SK-N-SH (cell line): ENCODE data around the gene GALNT17. TPM values are rescaled to one million over a fixed set of nuclear protein-coding genes. Genes with fewer than 3 reads are reported as not detected.

Experiments
- CTCF ChIA-PET: fragments of 300-600, 350-600 bp; formaldehyde crosslinking; extraction: SDS; loops from one replicate; lab custom pipeline; 2021; lab: Yijun Ruan, JAX
- POLR2A ChIA-PET: fragments of 350-600 bp; sonication (Branson Sonifier 250); formaldehyde crosslinking; extraction: SDS; loops from one replicate; lab custom pipeline; 2020; ENCODE audit warnings: antibody characterized with exemption, inconsistent platforms; lab: Yijun Ruan, JAX
- DNase-seq: peaks from one replicate; pipeline ENCODE4 v3.0.0; 2012
- H2AFZ ChIP-seq: fragments of 200-600 bp; sonication (generic); 2 replicates; pipeline ENCODE4 v1.8.1; 2016; ENCODE audit warnings: antibody characterized with exemption, mild to moderate bottlenecking, low read depth
- H3F3A ChIP-seq: fragments of 200-600 bp; sonication (generic); replicated peaks from 2 replicates; pipeline ENCODE3; 2016; ENCODE audit warnings: antibody characterized with exemption, mild to moderate bottlenecking; ENCODE audit not compliant: insufficient read depth
- H3K27ac ChIP-seq, 2 experiments: fragments of 200-500 bp in 1 of 2; fragments of 200-600 bp in 1 of 2; sonication (Bioruptor generic) in 1 of 2; sonication (generic), shearing (Covaris generic) in 1 of 2; 2 replicates each; pipeline versions ENCODE4 v1.5.1 to v1.6.1; 2014 to 2016; ENCODE audit warnings: low read depth in 2 of 2, inconsistent platforms in 1 of 2, low read length in 1 of 2, mild to moderate bottlenecking in 1 of 2, mixed read lengths in 1 of 2
- H3K27me3 ChIP-seq: fragments of 200-600 bp; sonication (generic), shearing (Covaris generic); 2 replicates; pipeline ENCODE4 v1.6.1; 2016; ENCODE audit warnings: mixed run types; ENCODE audit not compliant: insufficient read depth
- H3K36me3 ChIP-seq, 2 experiments: fragments of 200-500 bp in 1 of 2; fragments of 200-600 bp in 1 of 2; sonication (Bioruptor generic) in 1 of 2; sonication (generic) in 1 of 2; replicated peaks in 1 of 2; 2 replicates each; pipeline versions ENCODE3 to v1.5.1; 2014 to 2016; ENCODE audit warnings: low read length in 1 of 2, mild to moderate bottlenecking in 1 of 2; ENCODE audit not compliant: insufficient read depth in 2 of 2, control insufficient read depth in 1 of 2
- H3K4me1 ChIP-seq, 2 experiments: fragments of 200-500 bp in 1 of 2; fragments of 200-600 bp in 1 of 2; sonication (Bioruptor generic) in 1 of 2; sonication (generic), shearing (Covaris generic) in 1 of 2; 2 replicates each; pipeline versions ENCODE4 v1.5.1 to v1.6.1; 2014 to 2016; ENCODE audit warnings: low read depth in 1 of 2, low read length in 1 of 2, mixed run types in 1 of 2; ENCODE audit not compliant: insufficient read depth in 2 of 2, control insufficient read depth in 1 of 2
- H3K4me2 ChIP-seq: fragments of 200-600 bp; sonication (generic), shearing (Covaris generic); 2 replicates; pipeline ENCODE4 v1.6.1; 2017; ENCODE audit warnings: mixed run types
- H3K4me3 ChIP-seq, 2 experiments: fragments of 200-500 bp in 1 of 2; fragments of 200-600 bp in 1 of 2; sonication (Bioruptor generic) in 1 of 2; sonication (generic), shearing (Covaris generic) in 1 of 2; 2 replicates each; pipeline versions ENCODE4 v1.5.1 to v1.8.1; 2014 to 2016; ENCODE audit warnings: low read depth in 2 of 2, inconsistent platforms in 1 of 2, low read length in 1 of 2, mild to moderate bottlenecking in 1 of 2, mixed read lengths in 1 of 2, moderate library complexity in 1 of 2
- H3K79me2 ChIP-seq: fragments of 200-600 bp; sonication (generic); 2 replicates; pipeline ENCODE4 v1.8.1; 2017; ENCODE audit warnings: mild to moderate bottlenecking; ENCODE audit not compliant: insufficient read depth
- H3K9ac ChIP-seq: fragments of 200-600 bp; sonication (generic); 2 replicates; pipeline ENCODE4 v1.6.1; 2017; ENCODE audit warnings: mixed run types
- H3K9me2 ChIP-seq: fragments of 200-600 bp; sonication (generic); 2 replicates; pipeline ENCODE4 v1.6.1; 2017; ENCODE audit warnings: mixed run types
- H3K9me3 ChIP-seq: fragments of 200-600 bp; sonication (generic); 2 replicates; pipeline ENCODE4 v1.6.1; 2017; ENCODE audit warnings: mixed run types, mild to moderate bottlenecking, moderate library complexity
- H4K20me1 ChIP-seq: fragments of 200-600 bp; sonication (generic); 2 replicates; pipeline ENCODE4 v1.6.1; 2017; ENCODE audit warnings: mild to moderate bottlenecking, mixed run types; ENCODE audit not compliant: insufficient read depth
- CHD2 ChIP-seq: fragments of 150-350 bp; IDR thresholded peaks from 2 replicates; pipeline ENCODE4 v1.6.1; 2018; ENCODE audit warnings: low read length; ENCODE audit not compliant: partially characterized antibody
- EP300 ChIP-seq, 2 experiments: IDR thresholded peaks; 2 replicates each; pipeline versions ENCODE4 v1.4.0 to v1.6.1; 2012; ENCODE audit warnings: borderline replicate concordance in 1 of 2, low read depth in 1 of 2, low read length in 1 of 2
- FOXJ3 ChIP-seq: sonication (generic); formaldehyde crosslinking; IDR thresholded peaks from 2 replicates; pipeline ENCODE4 v1.5.1; 2020; ENCODE audit warnings: mild to moderate bottlenecking, missing genetic modification reagents
- MEF2A ChIP-seq: IDR thresholded peaks from 2 replicates; pipeline ENCODE4 v1.4.0; 2012; ENCODE audit warnings: low read depth, borderline replicate concordance
- NRF1 ChIP-seq: IDR thresholded peaks from 2 replicates; pipeline ENCODE4 v1.6.1; 2012; ENCODE audit warnings: low read depth, mild to moderate bottlenecking, low read length
- POLR2AphosphoS5 ChIP-seq: IDR thresholded peaks from 2 replicates; pipeline ENCODE4 v1.6.1; 2012; ENCODE audit warnings: low read depth, low read length
- RCOR1 ChIP-seq: fragments of 150-350 bp; IDR thresholded peaks from 2 replicates; pipeline ENCODE4 v1.6.1; 2017; ENCODE audit warnings: antibody characterized with exemption, low read length
- RFX5 ChIP-seq: IDR thresholded peaks from 2 replicates; pipeline ENCODE4 v1.6.1; 2012; ENCODE audit warnings: mild to moderate bottlenecking, improper control_type of control experiment, low read length
- RXRA ChIP-seq: IDR thresholded peaks from 2 replicates; pipeline ENCODE4 v1.4.0; 2012; ENCODE audit warnings: low read depth, mild to moderate bottlenecking, borderline replicate concordance
- TAF1 ChIP-seq: IDR thresholded peaks from 2 replicates; pipeline ENCODE4 v1.6.1; 2012; ENCODE audit warnings: low read depth, mild to moderate bottlenecking, low read length, moderate library complexity, borderline replicate concordance
- WGBS: methylation state at CpG from one replicate; pipeline ENCODE4 v1.1.6; 2017; ENCODE audit warnings: low lambda C conversion rate; 5-methylcytosine and 5-hydroxymethylcytosine counted together
- polyA plus RNA-seq, 3 experiments: library from polyadenylated mRNA; depleted of rRNA; stranded (reverse); fragments of >200 nt; gene quantifications; 2 replicates each; pipeline ENCODE4 v1.2.3, GENCODE V29; 2012
- TF ChIP-seq, protein P1 (sequence below): IDR thresholded peaks from 2 replicates; pipeline ENCODE4 v1.4.0; 2012; ENCODE audit warnings: low read depth, borderline replicate concordance
- TF ChIP-seq, protein P2 (sequence below): IDR thresholded peaks from 2 replicates; pipeline ENCODE4 v1.6.1; 2012; ENCODE audit warnings: mild to moderate bottlenecking, low read depth, low read length, moderate library complexity
- TF ChIP-seq, protein P3 (sequence below): fragments of 150-350 bp; IDR thresholded peaks from 2 replicates; pipeline ENCODE4 v1.6.1; 2016; ENCODE audit warnings: mild to moderate bottlenecking, low read depth, low read length

Gene GALNT17
- polyA plus RNA-seq, 1 of the 3 experiments (the other 2 are of a cell fraction) = not detected

DNA sequence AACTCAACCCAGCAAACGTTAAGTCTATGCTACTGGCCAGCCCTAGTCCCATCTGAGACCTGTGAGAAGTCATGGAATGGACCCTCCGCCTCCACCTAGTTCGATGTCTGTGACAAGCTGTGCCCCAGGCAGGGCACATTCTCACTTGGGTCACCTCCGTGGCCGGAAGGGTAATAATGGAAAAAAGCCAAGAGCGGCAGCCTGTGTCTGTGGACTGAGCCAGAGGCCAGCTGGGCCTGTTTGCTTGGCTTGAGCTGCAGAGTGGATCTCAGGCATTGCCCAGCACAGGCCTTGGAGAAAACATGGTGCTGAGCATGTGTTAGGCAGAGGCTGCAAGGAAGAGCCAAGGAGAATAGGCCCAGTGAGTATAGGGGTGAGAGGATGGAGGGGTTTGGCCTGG lies 97.8 kb downstream of the GALNT17 start:
- 2% methylated on average over 4 of the region's 6 CpGs for WGBS
- Histone ChIP-seq H4K20me1 (no peaks in the 10 kb centered on the region), H3F3A (no peaks in the 10 kb centered on the region), H3K36me3 (no peaks in the 10 kb centered on the region), H3K9me2 (no peaks in the 10 kb centered on the region), H2AFZ (no peak overlapping the region), H3K27ac (no peak overlapping the region), H3K4me3 (no peak overlapping the region), H3K9ac (no peak overlapping the region), H3K4me2 (no peak overlapping the region), H3K9me3 (no peaks in the 10 kb centered on the region), H3K79me2 (no peaks in the 10 kb centered on the region), H3K4me1 (no peaks in the 10 kb centered on the region)
- ChIA-PET CTCF (interaction anchor here (1.5 kb wide), 1 partner anchor 10 kb away, joined by 4 read pairs; no protein-coding TSS in a partner anchor), POLR2A (no interaction called here)
- no peak for DNase-seq
- TF ChIP-seq RFX5 (no peak), MEF2A (no peak)
- TF ChIP-seq, all 33 proteins: peak for 0
- no peaks in the 10 kb centered on the region for H3K27me3 ChIP-seq

DNA sequence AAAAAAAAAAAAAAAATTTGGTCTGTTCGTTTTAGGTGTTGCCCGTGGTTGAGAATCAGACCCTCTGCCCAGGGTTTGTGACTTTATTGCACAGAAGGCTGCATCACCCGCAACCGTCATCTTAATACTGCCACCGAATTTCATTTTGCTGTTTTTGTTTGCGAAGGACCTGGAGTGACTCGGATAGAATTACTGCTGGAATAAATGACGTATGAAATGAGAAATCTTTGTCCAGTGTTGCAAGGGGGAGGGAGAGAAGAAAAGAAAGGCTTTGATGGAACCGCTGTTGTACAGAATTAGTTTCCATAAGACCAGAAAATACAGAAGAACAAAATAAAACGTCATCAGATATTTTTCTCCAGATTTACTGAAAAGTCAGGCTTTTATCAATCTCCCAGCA lies 103.3 kb downstream of the GALNT17 start:
- Histone ChIP-seq H3K4me1 (no peaks in the 10 kb centered on the region), H3K4me2 (no peak overlapping the region), H3F3A (no peaks in the 10 kb centered on the region), H3K36me3 (no peaks in the 10 kb centered on the region), H3K9ac (no peak overlapping the region), H3K9me3 (peaks cover 7% of the 10 kb centered on the region; the same call in 1 of the 2 replicates), H4K20me1 (no peaks in the 10 kb centered on the region), H3K79me2 (no peaks in the 10 kb centered on the region), H2AFZ (no peak overlapping the region), H3K4me3 (no peak overlapping the region), H3K27ac (no peak overlapping the region), H3K27me3 (no peaks in the 10 kb centered on the region), H3K9me2 (no peaks in the 10 kb centered on the region)
- 32% methylated on average over 10 of the region's 10 CpGs for WGBS
- ChIA-PET CTCF (no interaction called here), POLR2A (no interaction called here)
- DNase-seq = no peak
- TF ChIP-seq CHD2 (no peak), RFX5 (no peak), TAF1 (no peak), FOXJ3 (CRISPR knock-in tag) (no peak), RCOR1 (no peak), RXRA (no peak), EP300 (IDR thresholded peaks at IDR 0.05; ENCODE audit: borderline replicate concordance in 1 of 2, low read depth in 1 of 2, low read length in 1 of 2) (no peak), POLR2AphosphoS5 (no peak), NRF1 (no peak)
- TF ChIP-seq, protein P1, sequence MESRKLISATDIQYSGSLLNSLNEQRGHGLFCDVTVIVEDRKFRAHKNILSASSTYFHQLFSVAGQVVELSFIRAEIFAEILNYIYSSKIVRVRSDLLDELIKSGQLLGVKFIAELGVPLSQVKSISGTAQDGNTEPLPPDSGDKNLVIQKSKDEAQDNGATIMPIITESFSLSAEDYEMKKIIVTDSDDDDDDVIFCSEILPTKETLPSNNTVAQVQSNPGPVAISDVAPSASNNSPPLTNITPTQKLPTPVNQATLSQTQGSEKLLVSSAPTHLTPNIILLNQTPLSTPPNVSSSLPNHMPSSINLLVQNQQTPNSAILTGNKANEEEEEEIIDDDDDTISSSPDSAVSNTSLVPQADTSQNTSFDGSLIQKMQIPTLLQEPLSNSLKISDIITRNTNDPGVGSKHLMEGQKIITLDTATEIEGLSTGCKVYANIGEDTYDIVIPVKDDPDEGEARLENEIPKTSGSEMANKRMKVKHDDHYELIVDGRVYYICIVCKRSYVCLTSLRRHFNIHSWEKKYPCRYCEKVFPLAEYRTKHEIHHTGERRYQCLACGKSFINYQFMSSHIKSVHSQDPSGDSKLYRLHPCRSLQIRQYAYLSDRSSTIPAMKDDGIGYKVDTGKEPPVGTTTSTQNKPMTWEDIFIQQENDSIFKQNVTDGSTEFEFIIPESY = no peak
- TF ChIP-seq, protein P2, sequence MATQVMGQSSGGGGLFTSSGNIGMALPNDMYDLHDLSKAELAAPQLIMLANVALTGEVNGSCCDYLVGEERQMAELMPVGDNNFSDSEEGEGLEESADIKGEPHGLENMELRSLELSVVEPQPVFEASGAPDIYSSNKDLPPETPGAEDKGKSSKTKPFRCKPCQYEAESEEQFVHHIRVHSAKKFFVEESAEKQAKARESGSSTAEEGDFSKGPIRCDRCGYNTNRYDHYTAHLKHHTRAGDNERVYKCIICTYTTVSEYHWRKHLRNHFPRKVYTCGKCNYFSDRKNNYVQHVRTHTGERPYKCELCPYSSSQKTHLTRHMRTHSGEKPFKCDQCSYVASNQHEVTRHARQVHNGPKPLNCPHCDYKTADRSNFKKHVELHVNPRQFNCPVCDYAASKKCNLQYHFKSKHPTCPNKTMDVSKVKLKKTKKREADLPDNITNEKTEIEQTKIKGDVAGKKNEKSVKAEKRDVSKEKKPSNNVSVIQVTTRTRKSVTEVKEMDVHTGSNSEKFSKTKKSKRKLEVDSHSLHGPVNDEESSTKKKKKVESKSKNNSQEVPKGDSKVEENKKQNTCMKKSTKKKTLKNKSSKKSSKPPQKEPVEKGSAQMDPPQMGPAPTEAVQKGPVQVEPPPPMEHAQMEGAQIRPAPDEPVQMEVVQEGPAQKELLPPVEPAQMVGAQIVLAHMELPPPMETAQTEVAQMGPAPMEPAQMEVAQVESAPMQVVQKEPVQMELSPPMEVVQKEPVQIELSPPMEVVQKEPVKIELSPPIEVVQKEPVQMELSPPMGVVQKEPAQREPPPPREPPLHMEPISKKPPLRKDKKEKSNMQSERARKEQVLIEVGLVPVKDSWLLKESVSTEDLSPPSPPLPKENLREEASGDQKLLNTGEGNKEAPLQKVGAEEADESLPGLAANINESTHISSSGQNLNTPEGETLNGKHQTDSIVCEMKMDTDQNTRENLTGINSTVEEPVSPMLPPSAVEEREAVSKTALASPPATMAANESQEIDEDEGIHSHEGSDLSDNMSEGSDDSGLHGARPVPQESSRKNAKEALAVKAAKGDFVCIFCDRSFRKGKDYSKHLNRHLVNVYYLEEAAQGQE = no peak
- TF ChIP-seq, protein P3, sequence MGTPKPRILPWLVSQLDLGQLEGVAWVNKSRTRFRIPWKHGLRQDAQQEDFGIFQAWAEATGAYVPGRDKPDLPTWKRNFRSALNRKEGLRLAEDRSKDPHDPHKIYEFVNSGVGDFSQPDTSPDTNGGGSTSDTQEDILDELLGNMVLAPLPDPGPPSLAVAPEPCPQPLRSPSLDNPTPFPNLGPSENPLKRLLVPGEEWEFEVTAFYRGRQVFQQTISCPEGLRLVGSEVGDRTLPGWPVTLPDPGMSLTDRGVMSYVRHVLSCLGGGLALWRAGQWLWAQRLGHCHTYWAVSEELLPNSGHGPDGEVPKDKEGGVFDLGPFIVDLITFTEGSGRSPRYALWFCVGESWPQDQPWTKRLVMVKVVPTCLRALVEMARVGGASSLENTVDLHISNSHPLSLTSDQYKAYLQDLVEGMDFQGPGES = no peak
